ENCODE data around the gene RAB40B.

The RAB40B gene

DNA sequence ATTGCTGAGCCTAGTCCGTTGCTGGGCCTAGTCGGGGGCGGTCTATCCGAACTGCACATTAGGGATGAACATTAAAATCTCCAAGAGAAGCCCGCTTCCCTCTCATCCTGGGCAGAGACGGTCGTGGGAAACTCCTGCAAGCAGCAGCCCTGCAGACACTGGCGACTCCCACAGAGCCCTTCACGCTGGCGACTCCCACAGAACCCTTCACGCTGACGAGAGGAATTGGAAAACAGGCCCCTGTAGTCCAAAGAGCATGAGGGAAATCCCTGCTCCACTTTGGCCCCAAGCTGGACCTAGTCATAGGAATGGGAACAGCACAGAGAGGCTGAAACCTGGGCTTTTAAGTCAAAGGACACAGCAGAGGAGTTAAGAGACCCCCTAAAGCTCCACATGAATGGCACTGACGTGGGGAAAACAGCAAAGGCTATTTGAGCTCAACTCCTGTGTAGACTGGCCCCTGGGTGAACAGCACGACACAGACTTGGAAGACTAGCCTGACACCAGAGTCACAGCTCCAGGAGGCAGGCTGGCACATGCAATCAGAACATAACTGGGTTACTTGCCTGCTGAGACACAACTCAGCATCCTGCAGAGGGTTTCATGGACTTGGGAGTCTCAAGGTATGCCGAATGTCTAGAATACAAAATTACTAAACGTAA, 92.4 kb downstream of the RAB40B start:
- Histone ChIP-seq H3F3A (ENCODE audit: insufficient read depth, low read length) (peaks cover 14% of the 10 kb centered on the region; the same call in 1 of the 2 replicates), H3K27ac (ENCODE audit: low read length) (no peak overlapping the region), H2AFZ (ENCODE audit: low read length) (no peak overlapping the region), H3K27me3 (replicated peaks; ENCODE audit: insufficient read depth, low read length) (no peaks in the 10 kb centered on the region), H3K9me2 (replicated peaks; ENCODE audit: insufficient read depth, low read length) (no peaks in the 10 kb centered on the region), H3K4me3 (ENCODE audit: low read length) (no peak overlapping the region), H4K20me1 (ENCODE audit: insufficient read depth, low read length) (no peaks in the 10 kb centered on the region), H3K9ac (ENCODE audit: low read length) (no peak overlapping the region), H3K36me3 (replicated peaks; ENCODE audit: insufficient read depth, low read length) (peaks cover 14% of the 10 kb centered on the region), H3K4me2 (ENCODE audit: low read depth, low read length) (no peak overlapping the region), H3K4me1 (ENCODE audit: low read length) (no peaks in the 10 kb centered on the region), H3K79me2 (ENCODE audit: low read length) (peaks cover 12% of the 10 kb centered on the region; the same call in 1 of the 2 replicates), H3K9me3 (replicated peaks; ENCODE audit: insufficient read depth, low read length) (no peaks in the 10 kb centered on the region)
- TF ChIP-seq EZH2phosphoT487 (IDR thresholded peaks at IDR 0.05; ENCODE audit: low read length) (no peak), EZH2 (optimal IDR thresholded peaks at IDR 0.05; ENCODE audit: low read depth, low read length) (no peak)
- TF ChIP-seq, protein P1, sequence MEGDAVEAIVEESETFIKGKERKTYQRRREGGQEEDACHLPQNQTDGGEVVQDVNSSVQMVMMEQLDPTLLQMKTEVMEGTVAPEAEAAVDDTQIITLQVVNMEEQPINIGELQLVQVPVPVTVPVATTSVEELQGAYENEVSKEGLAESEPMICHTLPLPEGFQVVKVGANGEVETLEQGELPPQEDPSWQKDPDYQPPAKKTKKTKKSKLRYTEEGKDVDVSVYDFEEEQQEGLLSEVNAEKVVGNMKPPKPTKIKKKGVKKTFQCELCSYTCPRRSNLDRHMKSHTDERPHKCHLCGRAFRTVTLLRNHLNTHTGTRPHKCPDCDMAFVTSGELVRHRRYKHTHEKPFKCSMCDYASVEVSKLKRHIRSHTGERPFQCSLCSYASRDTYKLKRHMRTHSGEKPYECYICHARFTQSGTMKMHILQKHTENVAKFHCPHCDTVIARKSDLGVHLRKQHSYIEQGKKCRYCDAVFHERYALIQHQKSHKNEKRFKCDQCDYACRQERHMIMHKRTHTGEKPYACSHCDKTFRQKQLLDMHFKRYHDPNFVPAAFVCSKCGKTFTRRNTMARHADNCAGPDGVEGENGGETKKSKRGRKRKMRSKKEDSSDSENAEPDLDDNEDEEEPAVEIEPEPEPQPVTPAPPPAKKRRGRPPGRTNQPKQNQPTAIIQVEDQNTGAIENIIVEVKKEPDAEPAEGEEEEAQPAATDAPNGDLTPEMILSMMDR (IDR thresholded peaks at IDR 0.05; ENCODE audit: low read length): no peak
- DNase-seq: no peak
